Loucy (cell line): ENCODE results near the gene HSP90AB1.
A peak's percentile ranks its signal among the peaks of the same experiment; 100 is the strongest.

Experiments used
- H2AFZ ChIP-seq: fragments of 200-600 bp; sonication (generic); 2 replicates; pipeline ENCODE4 v1.6.0; 2016; ENCODE audit warnings: antibody characterized with exemption, mild to moderate bottlenecking, low read length, moderate library complexity
- H3F3A ChIP-seq: fragments of 200-600 bp; 2 replicates; pipeline ENCODE4 v1.6.0; 2016; ENCODE audit warnings: antibody characterized with exemption, low read depth, mild to moderate bottlenecking
- H3K27me3 ChIP-seq: fragments of 200-600 bp; sonication (generic); 2 replicates; pipeline ENCODE4 v1.6.1; 2014; ENCODE audit warnings: low read length, mild to moderate bottlenecking; ENCODE audit not compliant: insufficient read depth, poor library complexity, severe bottlenecking
- H3K36me3 ChIP-seq: fragments of 200-600 bp; sonication (generic); 2 replicates; pipeline ENCODE4 v1.6.1; 2016; ENCODE audit warnings: low read length; ENCODE audit not compliant: insufficient read depth
- H3K4me1 ChIP-seq: fragments of 200-600 bp; sonication (generic); 2 replicates; pipeline ENCODE4 v1.5.1; 2014; ENCODE audit warnings: low read length, mild to moderate bottlenecking; ENCODE audit not compliant: insufficient read depth, poor library complexity, severe bottlenecking
- H3K4me2 ChIP-seq: fragments of 200-600 bp; sonication (generic); 2 replicates; pipeline ENCODE4 v1.6.0; 2014; ENCODE audit warnings: antibody characterized with exemption, low read length, low read depth, mild to moderate bottlenecking; ENCODE audit not compliant: poor library complexity, severe bottlenecking
- H3K4me3 ChIP-seq: fragments of 200-600 bp; sonication (generic); 2 replicates; pipeline ENCODE4 v1.5.1; 2014; ENCODE audit warnings: low read length, mild to moderate bottlenecking, mixed read lengths; ENCODE audit not compliant: poor library complexity, severe bottlenecking
- H3K79me2 ChIP-seq: fragments of 200-600 bp; sonication (generic); 2 replicates; pipeline ENCODE4 v1.6.1; 2014; ENCODE audit warnings: low read length; ENCODE audit not compliant: insufficient read depth
- H3K9ac ChIP-seq: fragments of 200-600 bp; sonication (generic); 2 replicates; pipeline ENCODE4 v1.6.0; 2014; ENCODE audit warnings: mild to moderate bottlenecking, low read depth, low read length, moderate library complexity; ENCODE audit not compliant: poor library complexity, severe bottlenecking
- H3K9me2 ChIP-seq: fragments of 200-600 bp; sonication (generic); replicated peaks from 2 replicates; pipeline ENCODE4 v1.6.1; 2016; ENCODE audit warnings: low read depth, low read length, mixed read lengths
- H3K9me3 ChIP-seq: fragments of 200-600 bp; sonication (generic); 2 replicates; pipeline ENCODE4 v1.6.1; 2014; ENCODE audit warnings: mild to moderate bottlenecking, antibody characterized with exemption, low read length, low read depth; ENCODE audit not compliant: insufficient read depth
- H4K20me1 ChIP-seq: fragments of 200-600 bp; sonication (generic); 2 replicates; pipeline ENCODE4 v1.6.0; 2014; ENCODE audit warnings: antibody characterized with exemption, low read length, mild to moderate bottlenecking; ENCODE audit not compliant: insufficient read depth, poor library complexity, severe bottlenecking
- CTCF ChIP-seq: fragments of 200-600 bp; sonication (generic); conservative IDR thresholded peaks from 2 replicates; pipeline ENCODE4 v1.5.1; 2014; ENCODE audit warnings: mild to moderate bottlenecking, antibody characterized with exemption, low read length
- EZH2phosphoT487 ChIP-seq: fragments of 200-600 bp; IDR thresholded peaks from 2 replicates; pipeline ENCODE4 v1.6.1; 2018; ENCODE audit warnings: antibody characterized with exemption, mild to moderate bottlenecking, moderate library complexity, borderline replicate concordance

The HSP90AB1 gene

GRCh38 chr6:44250718-44251123 is 3.8 kb downstream of the HSP90AB1 start:
- H2AFZ ChIP-seq: no peak overlapping the region
- no peaks in the 10 kb centered on the region for H3K9me3 ChIP-seq
- peaks cover 70% of the 10 kb centered on the region for H3K79me2 ChIP-seq
- peaks cover 82% of the 10 kb centered on the region for H4K20me1 ChIP-seq
- H3K9me2 ChIP-seq: no peaks in the 10 kb centered on the region
- H3K27me3 ChIP-seq: peaks cover 3% of the 10 kb centered on the region
- peaks cover 39% of the 10 kb centered on the region for H3K4me1 ChIP-seq
- peak overlapping the region; percentile 96 for H3K4me2 ChIP-seq
- H3F3A ChIP-seq: peaks cover 17% of the 10 kb centered on the region
- peak overlapping the region; percentile 14 for H3K4me3 ChIP-seq
- H3K36me3 ChIP-seq: peaks cover 74% of the 10 kb centered on the region
- TF ChIP-seq EZH2phosphoT487: no peak
- no peak for TF ChIP-seq CTCF
- no peak overlapping the region for H3K9ac ChIP-seq

- Histone ChIP-seq H3K4me1 (peaks cover 44% of the 10 kb centered on the region), H4K20me1 (peaks cover 86% of the 10 kb centered on the region)
- TF ChIP-seq EZH2phosphoT487 (no peak), CTCF (no peak)
Measured at GRCh38 chr6:44251576-44252524, 4.9 kb downstream of the HSP90AB1 start.

GRCh38 chr6:44253307-44254101 is 6.6 kb downstream of the HSP90AB1 start:
- H3K4me2 ChIP-seq: no peak overlapping the region
- H3K27me3 ChIP-seq: no peaks in the 10 kb centered on the region
- no peak overlapping the region for H3K9ac ChIP-seq
- peaks cover 22% of the 10 kb centered on the region for H3F3A ChIP-seq
- H3K79me2 ChIP-seq: peaks cover 68% of the 10 kb centered on the region
- H3K9me3 ChIP-seq: no peaks in the 10 kb centered on the region
- TF ChIP-seq CTCF: peak; percentile 69
- no peak for TF ChIP-seq EZH2phosphoT487
- peaks cover 70% of the 10 kb centered on the region for H4K20me1 ChIP-seq
- no peak overlapping the region for H3K4me3 ChIP-seq
- H2AFZ ChIP-seq: no peak overlapping the region
- no peaks in the 10 kb centered on the region for H3K9me2 ChIP-seq
- H3K4me1 ChIP-seq: peaks cover 40% of the 10 kb centered on the region
- H3K36me3 ChIP-seq: peaks cover 72% of the 10 kb centered on the region

More at GRCh38 chr6:44251576-44252524, 4.9 kb downstream of the HSP90AB1 start:
- Histone ChIP-seq H3K9me3 (no peaks in the 10 kb centered on the region), H3K4me3 (no peak overlapping the region), H3K9ac (no peak overlapping the region), H3K27me3 (peaks cover 3% of the 10 kb centered on the region), H3F3A (peaks cover 22% of the 10 kb centered on the region), H3K9me2 (no peaks in the 10 kb centered on the region), H2AFZ (no peak overlapping the region), H3K36me3 (peaks cover 75% of the 10 kb centered on the region), H3K4me2 (peak overlapping the region; percentile 96), H3K79me2 (peaks cover 81% of the 10 kb centered on the region)
